H9 (cell line): Measurements from ENCODE around the gene PIK3C2A. TPM values are rescaled to one million over a fixed set of nuclear protein-coding genes. Genes with fewer than 3 reads are reported as not detected.

ENCODE experiments used
- DNase-seq: peaks from one replicate; pipeline ENCODE4 v3.0.0-alpha.2; 2017
- H2AFZ ChIP-seq: one replicate; pipeline ENCODE4 v1.6.1; 2013; ENCODE audit warnings: mild to moderate bottlenecking, low read length, control low read depth, moderate library complexity
- H2AK5ac ChIP-seq: 2 replicates; pipeline ENCODE4 v1.6.1; 2013; ENCODE audit warnings: low read length, control low read depth, mixed read lengths; ENCODE audit not compliant: insufficient read length
- H2BK120ac ChIP-seq: one replicate; pipeline ENCODE4 v1.6.1; 2013; ENCODE audit warnings: low read depth, mild to moderate bottlenecking, low read length, control low read depth, inconsistent platforms; ENCODE audit not compliant: poor library complexity, severe bottlenecking
- H2BK12ac ChIP-seq: 2 replicates; pipeline ENCODE4 v1.6.1; 2013; ENCODE audit warnings: low read length, control low read depth, mixed read lengths, low read depth; ENCODE audit not compliant: insufficient read length
- H2BK15ac ChIP-seq: 2 replicates; pipeline ENCODE4 v1.6.1; 2013; ENCODE audit warnings: low read depth, low read length, control low read depth
- H2BK20ac ChIP-seq: one replicate; pipeline ENCODE4 v1.6.1; 2013; ENCODE audit warnings: low read depth, mild to moderate bottlenecking, low read length, control low read depth, inconsistent platforms; ENCODE audit not compliant: poor library complexity, severe bottlenecking
- H2BK5ac ChIP-seq: 2 replicates; pipeline ENCODE4 v1.6.1; 2013; ENCODE audit warnings: low read length, control low read depth, mixed read lengths; ENCODE audit not compliant: insufficient read length
- H3K14ac ChIP-seq: 2 replicates; pipeline ENCODE4 v1.6.1; 2013; ENCODE audit warnings: low read length, control low read depth; ENCODE audit not compliant: insufficient read depth
- H3K18ac ChIP-seq: 2 replicates; pipeline ENCODE4 v1.6.1; 2013; ENCODE audit warnings: low read depth, mild to moderate bottlenecking, mixed read lengths, low read length, control low read depth; ENCODE audit not compliant: insufficient read length
- H3K23ac ChIP-seq: 2 replicates; pipeline ENCODE4 v1.6.1; 2013; ENCODE audit warnings: low read length, control low read depth, mixed read lengths, low read depth; ENCODE audit not compliant: insufficient read length
- H3K23me2 ChIP-seq: 2 replicates; pipeline ENCODE4 v1.6.1; 2013; ENCODE audit warnings: low read depth, mild to moderate bottlenecking, mixed read lengths, low read length, control low read depth; ENCODE audit not compliant: insufficient read length, poor library complexity, severe bottlenecking
- H3K27ac ChIP-seq: 2 replicates; pipeline ENCODE4 v1.5.1; 2013; ENCODE audit warnings: low read length, control low read depth, mixed read lengths, low read depth; ENCODE audit not compliant: insufficient read length
- H3K27me3 ChIP-seq: 2 replicates; pipeline ENCODE4 v1.6.1; 2013; ENCODE audit warnings: low read length, control low read depth, inconsistent platforms; ENCODE audit not compliant: insufficient read depth
- H3K4ac ChIP-seq: 2 replicates; pipeline ENCODE4 v1.6.1; 2013; ENCODE audit warnings: low read depth, mild to moderate bottlenecking, control low read depth, inconsistent platforms, low read length, moderate library complexity
- H3K4me1 ChIP-seq: 2 replicates; pipeline ENCODE4 v1.6.1; 2013; ENCODE audit warnings: low read length, control low read depth, inconsistent platforms; ENCODE audit not compliant: insufficient read depth
- H3K4me2 ChIP-seq: 2 replicates; pipeline ENCODE4 v1.6.1; 2013; ENCODE audit warnings: low read length, control low read depth, mixed read lengths; ENCODE audit not compliant: insufficient read length, insufficient read depth
- H3K56ac ChIP-seq: 2 replicates; pipeline ENCODE4 v1.6.1; 2013; ENCODE audit warnings: low read depth, mild to moderate bottlenecking, mixed read lengths, low read length, control low read depth; ENCODE audit not compliant: insufficient read length
- H3K79me1 ChIP-seq: 2 replicates; pipeline ENCODE4 v1.6.1; 2013; ENCODE audit warnings: low read depth, mild to moderate bottlenecking, moderate library complexity, low read length, control low read depth, inconsistent platforms; ENCODE audit not compliant: insufficient read depth, poor library complexity, severe bottlenecking
- H3K79me2 ChIP-seq: 2 replicates; pipeline ENCODE4 v1.6.1; 2013; ENCODE audit warnings: low read length, control low read depth, inconsistent platforms; ENCODE audit not compliant: insufficient read depth
- H3K9ac ChIP-seq: 2 replicates; pipeline ENCODE4 v1.6.1; 2013; ENCODE audit warnings: low read length, control low read depth, mixed read lengths; ENCODE audit not compliant: insufficient read length; ENCODE audit errors: extremely low read depth
- H3K9me3 ChIP-seq: one replicate; pipeline ENCODE4 v1.6.1; 2013; ENCODE audit warnings: low read depth, low read length, inconsistent platforms; ENCODE audit not compliant: control insufficient read depth
- H3T11ph ChIP-seq: one replicate; pipeline ENCODE4 v1.6.1; 2013; ENCODE audit warnings: mild to moderate bottlenecking, low read length, control low read depth, inconsistent platforms
- H4K20me1 ChIP-seq: one replicate; pipeline ENCODE4 v1.6.1; 2013; ENCODE audit not compliant: control insufficient read depth, insufficient read length, insufficient read depth
- H4K5ac ChIP-seq: 2 replicates; pipeline ENCODE4 v1.6.1; 2013; ENCODE audit warnings: low read depth, mild to moderate bottlenecking, mixed read lengths, low read length, control low read depth; ENCODE audit not compliant: insufficient read length
- H4K8ac ChIP-seq: replicated peaks from 2 replicates; pipeline ENCODE4 v1.6.1; 2013; ENCODE audit warnings: low read length, control low read depth, mixed read lengths, low read depth; ENCODE audit not compliant: insufficient read length
- H4K91ac ChIP-seq: 2 replicates; pipeline ENCODE4 v1.6.1; 2013; ENCODE audit warnings: low read depth, mild to moderate bottlenecking, moderate library complexity, mixed read lengths, low read length, control low read depth; ENCODE audit not compliant: insufficient read length
- H3K27ac Mint-ChIP-seq, 3 experiments: 2 replicates in 2 of 3; 3 replicates in 1 of 3; pipeline ENCODE4 v1.8.0; 2020 to 2021; ENCODE audit warnings: mixed read lengths in 3 of 3, mild to moderate bottlenecking in 1 of 3, moderate library complexity in 1 of 3
- H3K27me3 Mint-ChIP-seq: 2 replicates; pipeline ENCODE4 v1.8.0; 2021; ENCODE audit warnings: low read depth, mild to moderate bottlenecking, moderate library complexity, mixed read lengths
- H3K36me3 Mint-ChIP-seq, 3 experiments: 2 replicates in 2 of 3; 3 replicates in 1 of 3; pipeline ENCODE4 v1.8.0; 2020 to 2021; ENCODE audit warnings: low read depth in 3 of 3, mixed read lengths in 3 of 3; ENCODE audit not compliant: insufficient read depth in 1 of 3
- H3K4me1 Mint-ChIP-seq, 2 experiments: 2 replicates each; pipeline ENCODE4 v1.8.0; 2020; ENCODE audit warnings: mixed read lengths in 2 of 2
- H3K4me3 Mint-ChIP-seq, 2 experiments: 2 replicates in 1 of 2; 3 replicates in 1 of 2; pipeline ENCODE4 v1.8.0; 2020 to 2021; ENCODE audit warnings: mild to moderate bottlenecking in 2 of 2, mixed read lengths in 2 of 2, moderate library complexity in 1 of 2
- H3K9me3 Mint-ChIP-seq, 2 experiments: 2 replicates in 1 of 2; 3 replicates in 1 of 2; pipeline ENCODE4 v1.8.0; 2020; ENCODE audit warnings: mild to moderate bottlenecking in 2 of 2, mixed read lengths in 2 of 2, moderate library complexity in 1 of 2
- CTCF ChIP-seq: fragments of 200-600 bp; sonication (generic); conservative IDR thresholded peaks from 3 replicates; pipeline ENCODE4 v1.8.0; 2021; ENCODE audit warnings: antibody characterized with exemption, mild to moderate bottlenecking
- WGBS: extraction: QIAGEN DNeasy Blood & Tissue Kit; methylation state at CpG from one replicate; pipeline ENCODE4 v1.1.7; 2013; ENCODE audit warnings: missing lambda C conversion rate, low lambda C conversion rate, mixed read lengths; ENCODE audit not compliant: insufficient read length; ENCODE audit errors: extremely low coverage; 5-methylcytosine and 5-hydroxymethylcytosine counted together
- total RNA-seq: library from RNA; stranded (reverse); gene quantifications from 2 replicates; pipeline ENCODE4 v1.2.1, GENCODE V29; 2021

The PIK3C2A gene
- total RNA-seq, 1 experiment from 2014 or later: 82.6 TPM

DNA sequence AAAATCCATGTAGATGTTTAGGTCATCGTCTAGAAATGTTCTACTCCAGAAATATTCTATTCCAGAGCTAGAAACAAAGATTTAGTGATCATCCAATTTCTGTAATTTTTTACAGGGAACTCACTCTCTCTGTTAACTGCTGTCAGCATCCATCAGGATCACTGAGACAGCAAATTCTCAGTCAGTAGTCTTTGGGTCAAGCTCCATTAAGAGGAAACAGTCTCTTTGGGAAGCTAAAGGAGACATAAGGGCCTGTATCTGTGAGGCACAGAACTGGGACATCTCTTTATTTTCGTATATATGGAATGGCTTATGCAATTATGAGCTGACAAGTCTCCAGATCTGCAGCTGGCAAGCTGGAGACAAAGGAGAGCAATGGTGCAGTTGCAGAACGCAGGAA lies 48.3 kb downstream of the PIK3C2A start:
- no peak overlapping the region for H4K91ac ChIP-seq
- peaks cover 3 to 7% (median 4%) of the 10 kb centered on the region in 3 experiments; a peak in 5 of 7 replicates for H3K36me3 Mint-ChIP-seq
- no peak overlapping the region for H3K27ac ChIP-seq
- no peaks in the 10 kb centered on the region for H4K20me1 ChIP-seq
- H3K4me3 Mint-ChIP-seq: no peak overlapping the region
- WGBS: no CpG with 5 or more reads among the region's 3 CpGs
- no peaks in the 10 kb centered on the region for H3K4me1 ChIP-seq
- H3K23me2 ChIP-seq: no peaks in the 10 kb centered on the region
- H3K56ac ChIP-seq: no peak overlapping the region
- H3K9me3 Mint-ChIP-seq: no peaks in the 10 kb centered on the region
- peaks cover 17% of the 10 kb centered on the region; the same call in 1 of the 2 replicates for H3K79me2 ChIP-seq
- H3K4me1 Mint-ChIP-seq: peaks cover 11 to 12% of the 10 kb centered on the region in 2 experiments
- H3K9ac ChIP-seq: no peak overlapping the region
- no peaks in the 10 kb centered on the region for H3K27me3 ChIP-seq
- H3K79me1 ChIP-seq: peaks cover 10% of the 10 kb centered on the region
- no peak overlapping the region for H2BK12ac ChIP-seq
- no peak overlapping the region for H2BK20ac ChIP-seq
- H3K9me3 ChIP-seq: no peaks in the 10 kb centered on the region
- no peak for DNase-seq
- H3K14ac ChIP-seq: no peak overlapping the region
- no peak overlapping the region for H2AFZ ChIP-seq
- H3K27ac Mint-ChIP-seq: peak overlapping the region in 1 of 3 experiments; percentile 49; a peak in 1 of 7 replicates
- H4K8ac ChIP-seq: no peak overlapping the region
- H2BK5ac ChIP-seq: no peak overlapping the region
- H3K4ac ChIP-seq: no peak overlapping the region
- H3K18ac ChIP-seq: no peak overlapping the region
- no peak overlapping the region for H2BK15ac ChIP-seq
- H4K5ac ChIP-seq: no peak overlapping the region
- H3K4me2 ChIP-seq: no peak overlapping the region
- H3T11ph ChIP-seq: no peak overlapping the region
- no peak overlapping the region for H2AK5ac ChIP-seq
- no peaks in the 10 kb centered on the region for H3K27me3 Mint-ChIP-seq
- H3K23ac ChIP-seq: no peak overlapping the region
- TF ChIP-seq CTCF: no peak
- H2BK120ac ChIP-seq: no peak overlapping the region

Other genes with a start within 250 kb of the PIK3C2A start
- gene PLEKHA7, start 193.6 kb downstream of the PIK3C2A start, total RNA-seq: 17.5 and 21.0 TPM in 2 replicates
- gene RPS13, start 130.3 kb downstream of the PIK3C2A start, total RNA-seq: 1,466 and 1,469 TPM in 2 replicates
- 29.1 and 33.0 TPM in 2 replicates for gene NUCB2, start 68.8 kb upstream of the PIK3C2A start, total RNA-seq
- gene NCR3LG1, start 143.8 kb upstream of the PIK3C2A start, total RNA-seq: 0.94 and 1.4 TPM in 2 replicates
- gene KCNJ11, start 180.7 kb upstream of the PIK3C2A start, total RNA-seq: 2.3 and 2.9 TPM in 2 replicates